IMR-90 (cell line): ENCODE results near the gene SPOUT1. TPM values are rescaled to one million over a fixed set of nuclear protein-coding genes. Genes with fewer than 3 reads are reported as not detected.

Experiments used
- ATAC-seq: fragments of 200-7000 bp; cut with Tn5 transposase; 2 replicates; pipeline ENCODE4 v1.9.1; 2020; ENCODE audit warnings: low read depth, mild to moderate bottlenecking, moderate library complexity
- BruUV-seq: library from RNA; stranded (reverse); fragments of 400-500 nt; replicated peaks from 2 replicates; lab custom pipeline; 2021; lab: Mats Ljungman, UMichigan
- CTCF ChIA-PET: fragments of 300-600 bp; formaldehyde crosslinking; extraction: SDS; loops from one replicate; lab custom pipeline; 2021; ENCODE audit warnings: antibody characterized with exemption; lab: Yijun Ruan, JAX
- POLR2A ChIA-PET: fragments of 300-600 bp; sonication (Branson Sonifier 250); formaldehyde crosslinking; loops from one replicate; lab custom pipeline; 2022; ENCODE audit warnings: antibody characterized with exemption; ENCODE audit not compliant: unreplicated experiment; lab: Charles Lee
- DNase-seq: peaks from one replicate; pipeline ENCODE4 v3.0.0; 2013
- H2AFZ ChIP-seq: replicated peaks from 2 replicates; pipeline ENCODE3; 2013; ENCODE audit warnings: low read length, mild to moderate bottlenecking; ENCODE audit not compliant: poor library complexity
- H2AK5ac ChIP-seq: 2 replicates; pipeline ENCODE4 v1.6.1; 2013; ENCODE audit warnings: low read depth, low read length, inconsistent platforms
- H2AK9ac ChIP-seq: replicated peaks from 2 replicates; pipeline ENCODE3; 2013; ENCODE audit warnings: mild to moderate bottlenecking, low read depth, low read length, moderate library complexity; ENCODE audit not compliant: poor library complexity
- H2BK120ac ChIP-seq: 2 replicates; pipeline ENCODE4 v1.6.1; 2013; ENCODE audit warnings: low read depth, low read length, inconsistent platforms
- H2BK15ac ChIP-seq: 3 replicates; pipeline ENCODE4 v1.6.1; 2013; ENCODE audit warnings: low read depth, low read length, inconsistent platforms
- H2BK20ac ChIP-seq: 2 replicates; pipeline ENCODE4 v1.6.1; 2013; ENCODE audit warnings: low read depth, mild to moderate bottlenecking, inconsistent platforms, low read length, moderate library complexity
- H2BK5ac ChIP-seq: 2 replicates; pipeline ENCODE4 v1.6.1; 2013; ENCODE audit warnings: mild to moderate bottlenecking, low read depth, low read length, inconsistent platforms; ENCODE audit not compliant: poor library complexity, severe bottlenecking
- H3K14ac ChIP-seq: replicated peaks from 2 replicates; pipeline ENCODE4 v1.6.1; 2013; ENCODE audit warnings: low read depth, low read length, inconsistent platforms
- H3K18ac ChIP-seq: 2 replicates; pipeline ENCODE4 v1.6.1; 2013; ENCODE audit warnings: low read depth, low read length, control low read depth
- H3K23ac ChIP-seq: 2 replicates; pipeline ENCODE4 v1.6.1; 2013; ENCODE audit warnings: low read depth, low read length, inconsistent platforms
- H3K27ac ChIP-seq: 2 replicates; pipeline ENCODE4 v1.5.1; 2013; ENCODE audit warnings: mild to moderate bottlenecking, control low read depth, low read length; ENCODE audit not compliant: insufficient read depth
- H3K27me3 ChIP-seq: 2 replicates; pipeline ENCODE4 v1.6.1; 2013; ENCODE audit warnings: low read length; ENCODE audit not compliant: control insufficient read depth, insufficient read depth
- H3K36me3 ChIP-seq: 2 replicates; pipeline ENCODE4 v1.6.1; 2013; ENCODE audit warnings: low read length, mixed read lengths; ENCODE audit not compliant: control insufficient read depth, insufficient read depth
- H3K4ac ChIP-seq: 2 replicates; pipeline ENCODE4 v1.6.1; 2013; ENCODE audit warnings: low read depth, low read length, inconsistent platforms
- H3K4me1 ChIP-seq: 2 replicates; pipeline ENCODE4 v1.6.1; 2013; ENCODE audit warnings: low read length, mixed read lengths; ENCODE audit not compliant: control insufficient read depth, insufficient read depth
- H3K4me2 ChIP-seq: 2 replicates; pipeline ENCODE4 v1.6.1; 2013; ENCODE audit warnings: low read depth, mild to moderate bottlenecking, control low read depth, low read length, moderate library complexity
- H3K4me3 ChIP-seq: 2 replicates; pipeline ENCODE4 v1.5.1; 2013; ENCODE audit warnings: low read depth, mild to moderate bottlenecking, control low read depth, low read length, moderate library complexity; ENCODE audit not compliant: insufficient read depth
- H3K56ac ChIP-seq: 2 replicates; pipeline ENCODE4 v1.6.1; 2013; ENCODE audit warnings: low read length, inconsistent platforms; ENCODE audit not compliant: insufficient read depth; ENCODE audit errors: extremely low read depth
- H3K79me1 ChIP-seq, 2 experiments: 2 replicates each; pipeline ENCODE4 v1.6.1; 2013; ENCODE audit warnings: low read length in 2 of 2, inconsistent platforms in 1 of 2, low read depth in 1 of 2
- H3K9ac ChIP-seq: 2 replicates; pipeline ENCODE4 v1.6.1; 2013; ENCODE audit warnings: low read depth, low read length, control low read depth
- H3K9me1 ChIP-seq: 2 replicates; pipeline ENCODE4 v1.6.1; 2013; ENCODE audit warnings: low read length, inconsistent platforms; ENCODE audit not compliant: insufficient read depth
- H3K9me3 ChIP-seq: 2 replicates; pipeline ENCODE4 v1.6.1; 2013; ENCODE audit warnings: low read length; ENCODE audit not compliant: control insufficient read depth, insufficient read depth
- H4K20me1 ChIP-seq: 2 replicates; pipeline ENCODE4 v1.6.1; 2013; ENCODE audit warnings: low read length, inconsistent platforms; ENCODE audit not compliant: insufficient read depth
- H4K5ac ChIP-seq: 2 replicates; pipeline ENCODE4 v1.6.1; 2013; ENCODE audit warnings: mild to moderate bottlenecking, low read depth, low read length, control low read depth
- H4K8ac ChIP-seq, 2 experiments: 2 replicates each; pipeline ENCODE4 v1.6.1; 2013; ENCODE audit warnings: low read depth in 2 of 2, low read length in 2 of 2, control low read depth in 1 of 2, inconsistent platforms in 1 of 2
- H4K91ac ChIP-seq: 2 replicates; pipeline ENCODE4 v1.6.1; 2013; ENCODE audit warnings: low read depth, low read length, inconsistent platforms; ENCODE audit not compliant: insufficient read depth
- BHLHE40 ChIP-seq: fragments of 150-350 bp; IDR thresholded peaks from 2 replicates; pipeline ENCODE4 v1.6.1; 2016; ENCODE audit warnings: mild to moderate bottlenecking, low read depth, low read length
- CEBPB ChIP-seq: IDR thresholded peaks from 2 replicates; pipeline ENCODE4 v1.6.1; 2012; ENCODE audit warnings: low read depth, low read length, improper control_type of control experiment
- CHD1 ChIP-seq: IDR thresholded peaks from 2 replicates; pipeline ENCODE4 v1.6.1; 2012; ENCODE audit warnings: low read depth, low read length, improper control_type of control experiment
- FOS ChIP-seq: fragments of 150-350 bp; IDR thresholded peaks from 2 replicates; pipeline ENCODE4 v1.6.1; 2016; ENCODE audit warnings: low read depth, low read length
- MAFK ChIP-seq: IDR thresholded peaks from 2 replicates; pipeline ENCODE4 v1.6.1; 2012; ENCODE audit warnings: low read depth, low read length, improper control_type of control experiment
- MAZ ChIP-seq: IDR thresholded peaks from 2 replicates; pipeline ENCODE4 v1.6.1; 2012; ENCODE audit warnings: low read depth, mild to moderate bottlenecking, low read length, improper control_type of control experiment, moderate library complexity, borderline replicate concordance
- MXI1 ChIP-seq: IDR thresholded peaks from 2 replicates; pipeline ENCODE4 v1.6.1; 2012; ENCODE audit warnings: low read depth, mild to moderate bottlenecking, low read length, moderate library complexity, borderline replicate concordance
- NFE2L2 ChIP-seq: fragments of 150-350 bp; IDR thresholded peaks from 2 replicates; pipeline ENCODE4 v1.6.1; 2016; ENCODE audit warnings: low read depth, mild to moderate bottlenecking, low read length
- POLR2A ChIP-seq: IDR thresholded peaks from 2 replicates; pipeline ENCODE4 v1.6.1; 2012; ENCODE audit warnings: mild to moderate bottlenecking, low read depth, low read length
- RAD21 ChIP-seq: IDR thresholded peaks from 2 replicates; pipeline ENCODE4 v1.6.1; 2012; ENCODE audit warnings: low read length, improper control_type of control experiment
- RCOR1 ChIP-seq: IDR thresholded peaks from 2 replicates; pipeline ENCODE4 v1.6.1; 2012; ENCODE audit warnings: mild to moderate bottlenecking, low read length, improper control_type of control experiment; ENCODE audit not compliant: insufficient replicate concordance
- RFX5 ChIP-seq: IDR thresholded peaks from 2 replicates; pipeline ENCODE4 v1.8.0; 2012; ENCODE audit warnings: low read depth, mild to moderate bottlenecking, low read length, moderate library complexity
- SMC3 ChIP-seq: fragments of 150-350 bp; IDR thresholded peaks from 2 replicates; pipeline ENCODE4 v1.6.1; 2016; ENCODE audit warnings: low read depth, mild to moderate bottlenecking, antibody characterized with exemption, low read length, moderate library complexity
- USF2 ChIP-seq: fragments of 150-350 bp; IDR thresholded peaks from 2 replicates; pipeline ENCODE4 v1.6.1; 2017; ENCODE audit warnings: mild to moderate bottlenecking, antibody characterized with exemption, low read length, low read depth
- WGBS, 2 experiments: methylation state at CpG; one replicate each; pipeline versions ENCODE4 v1.1.5 to v1.1.7; 2013; ENCODE audit warnings: missing lambda C conversion rate in 2 of 2; ENCODE audit not compliant: insufficient read length in 1 of 2; ENCODE audit errors: extremely low coverage in 2 of 2; 5-methylcytosine and 5-hydroxymethylcytosine counted together
- dilution Hi-C: fragments of 300-500 bp; cut with HindIII; formaldehyde crosslinking; loops from one replicate; pipeline ENCODE4 v1.14.3; 2018; ENCODE audit warnings: low sequenced_read_pairs; ENCODE audit not compliant: unreplicated experiment
- in situ Hi-C: fragments of 300-500 bp; cut with MboI; formaldehyde crosslinking; loops from 3 replicates; pipeline ENCODE4 v1.14.3; 2019; ENCODE audit warnings: low sequenced_read_pairs, inconsistent platforms, mixed read lengths
- intact Hi-C: fragments of 100-400 bp; cut with micrococcal nuclease; formaldehyde crosslinking; loops from 2 replicates; pipeline ENCODE4 v1.10.0; 2022
- polyA plus RNA-seq, 3 experiments: library from polyadenylated mRNA; depleted of rRNA; stranded (reverse); fragments of >200 nt; gene quantifications; 2 replicates each; pipeline ENCODE4 v1.2.3, GENCODE V29; 2012; ENCODE audit warnings: low replicate concordance in 1 of 3
- total RNA-seq: library from RNA; depleted of rRNA; stranded (reverse); fragments of >200 nt; gene quantifications from 2 replicates; pipeline ENCODE4 v1.2.3, GENCODE V29; 2012
- TF ChIP-seq, protein P1 (sequence below): fragments of 150-350 bp; IDR thresholded peaks from 2 replicates; pipeline ENCODE4 v1.6.1; 2016; ENCODE audit warnings: low read depth, mild to moderate bottlenecking, low read length, moderate library complexity, borderline replicate concordance

The SPOUT1 gene
- total and polyA plus RNA-seq, 2 of the 4 experiments (the other 2 are of a cell fraction) = 17.9 to 27.8 TPM

- TF ChIP-seq SMC3 (no peak), BHLHE40 (no peak), POLR2A (no peak), MAZ (no peak), USF2 (no peak)
Observed at GRCh38 chr9:128810873-128811272, 18.7 kb downstream of the SPOUT1 start (continued).

- Histone ChIP-seq H3K4me3 (no peak overlapping the region), H3K9me1 (no peaks in the 10 kb centered on the region), H3K23ac (no peak overlapping the region), H2BK20ac (no peak overlapping the region), H4K5ac (no peak overlapping the region), H3K36me3 (peaks cover 26% of the 10 kb centered on the region), H2AK5ac (no peak overlapping the region), H3K14ac (no peak overlapping the region), H4K8ac (no peak overlapping the region), H4K91ac (no peak overlapping the region), H3K9ac (no peak overlapping the region), H3K79me1 (no peaks in the 10 kb centered on the region), H2BK15ac (no peak overlapping the region), H3K4ac (no peak overlapping the region), H2AK9ac (peak overlapping the region; percentile 68), H2BK120ac (no peak overlapping the region), H2AFZ (no peak overlapping the region), H3K4me1 (no peaks in the 10 kb centered on the region), H3K18ac (no peak overlapping the region), H3K9me3 (no peaks in the 10 kb centered on the region), H2BK5ac (no peak overlapping the region), H3K56ac (no peak overlapping the region), H3K27me3 (no peaks in the 10 kb centered on the region), H3K27ac (no peak overlapping the region), H3K4me2 (no peak overlapping the region), H4K20me1 (no peaks in the 10 kb centered on the region)
- no peak for ATAC-seq
- in situ Hi-C loops = no loop called here
- 75% methylated on average over 2 of the region's 2 CpGs; no CpG with 5 or more reads in 1 of the 2 experiments for WGBS, 2 experiments
- ChIA-PET CTCF (no interaction called here), POLR2A (no interaction called here)
- no peak for DNase-seq
- intact Hi-C loops = no loop called here
- BruUV-seq = no TSS peak
- dilution Hi-C loops = no loop called here
- TF ChIP-seq MAZ = no peak
- no peak for TF ChIP-seq NFE2L2
- no peak for TF ChIP-seq MXI1
- no peak for TF ChIP-seq CEBPB
- TF ChIP-seq CHD1 = no peak
- no peak for TF ChIP-seq POLR2A
- no peak for TF ChIP-seq RAD21
- no peak for TF ChIP-seq SMC3
- no peak for TF ChIP-seq BHLHE40
- no peak for TF ChIP-seq MAFK
- TF ChIP-seq USF2 = no peak
- no peak for TF ChIP-seq RFX5
- TF ChIP-seq FOS = no peak
- TF ChIP-seq, protein P1, sequence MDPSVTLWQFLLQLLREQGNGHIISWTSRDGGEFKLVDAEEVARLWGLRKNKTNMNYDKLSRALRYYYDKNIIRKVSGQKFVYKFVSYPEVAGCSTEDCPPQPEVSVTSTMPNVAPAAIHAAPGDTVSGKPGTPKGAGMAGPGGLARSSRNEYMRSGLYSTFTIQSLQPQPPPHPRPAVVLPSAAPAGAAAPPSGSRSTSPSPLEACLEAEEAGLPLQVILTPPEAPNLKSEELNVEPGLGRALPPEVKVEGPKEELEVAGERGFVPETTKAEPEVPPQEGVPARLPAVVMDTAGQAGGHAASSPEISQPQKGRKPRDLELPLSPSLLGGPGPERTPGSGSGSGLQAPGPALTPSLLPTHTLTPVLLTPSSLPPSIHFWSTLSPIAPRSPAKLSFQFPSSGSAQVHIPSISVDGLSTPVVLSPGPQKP = no peak
- no peak for TF ChIP-seq RCOR1
Observed at GRCh38 chr9:128809831-128810230, 19.8 kb downstream of the SPOUT1 start.
